HG03159 (cell line): ENCODE measurements around the gene TGIF2LY.
"Not testable (repeated sequence)": the region's sequence is repeated elsewhere in the genome, so short reads cannot be mapped to it uniquely, and the experiment has no call there.

Experiments
- ATAC-seq: cut with Tn5 transposase; IDR thresholded peaks from one replicate; pipeline ENCODE4 v1.9.1; 2021; ENCODE audit warnings: mild to moderate bottlenecking, moderate library complexity; ENCODE audit not compliant: unreplicated experiment

The TGIF2LY gene

GRCh38 chrY:3578767-3579166 is at the start of gene TGIF2LY:
TSS of gene TGIF2LY (plus strand) at chrY:3579067. CDS start at chrY:3579245, 178 bp downstream.
- not testable (repeated sequence) for ATAC-seq
